Caco-2 (cell line): Measurements from ENCODE around the gene DNAJC4. TPM values are rescaled to one million over a fixed set of nuclear protein-coding genes. Genes with fewer than 3 reads are reported as not detected.

Source experiments
- BruUV-seq: library from RNA; stranded (reverse); fragments of 400-500 nt; replicated peaks from 2 replicates; lab custom pipeline; 2021; lab: Mats Ljungman, UMichigan
- CTCF ChIA-PET: fragments of 300-600 bp; sonication (Branson Sonifier 250); formaldehyde crosslinking; loops from one replicate; lab custom pipeline; 2022; ENCODE audit warnings: antibody characterized with exemption; lab: Charles Lee
- POLR2A ChIA-PET: fragments of 300-600 bp; sonication (Branson Sonifier 250); formaldehyde crosslinking; loops from one replicate; lab custom pipeline; 2022; ENCODE audit warnings: antibody characterized with exemption; lab: Charles Lee
- DNase-seq, 2 experiments: peaks; one replicate each; pipeline versions ENCODE4 v3.0.0 to v3.0.0-alpha.2; 2020 to 2022
- H3K27me3 ChIP-seq: replicated peaks from 2 replicates; pipeline ENCODE4 v1.6.0; 2011; ENCODE audit warnings: low read length; ENCODE audit not compliant: control insufficient read depth, insufficient read depth
- H3K36me3 ChIP-seq: 2 replicates; pipeline ENCODE4 v1.5.1; 2011; ENCODE audit warnings: low read length; ENCODE audit not compliant: control insufficient read depth, insufficient read depth
- H3K4me1 ChIP-seq: fragments of 250-450 bp; sonication (Bioruptor Pico); 2 replicates; pipeline ENCODE4 v1.5.1; 2020; ENCODE audit warnings: mild to moderate bottlenecking
- H3K4me3 ChIP-seq: 2 replicates; pipeline ENCODE4 v1.5.1; 2011; ENCODE audit warnings: low read depth, mild to moderate bottlenecking, control low read depth, low read length
- H3K9me3 ChIP-seq: fragments of 250-450 bp; sonication (Bioruptor Pico); 2 replicates; pipeline ENCODE4 v1.5.1; 2020; ENCODE audit warnings: mild to moderate bottlenecking, moderate library complexity
- H3K27ac Mint-ChIP-seq: one replicate; pipeline ENCODE4 v1.8.0; 2022; ENCODE audit warnings: mixed read lengths; ENCODE audit not compliant: unreplicated experiment
- H3K27me3 Mint-ChIP-seq: one replicate; pipeline ENCODE4 v1.8.0; 2022; ENCODE audit warnings: mixed read lengths; ENCODE audit not compliant: insufficient read depth, unreplicated experiment
- H3K36me3 Mint-ChIP-seq: one replicate; pipeline ENCODE4 v1.8.0; 2022; ENCODE audit warnings: mild to moderate bottlenecking, mixed read lengths; ENCODE audit not compliant: insufficient read depth, unreplicated experiment
- H3K4me1 Mint-ChIP-seq: one replicate; pipeline ENCODE4 v1.8.0; 2022; ENCODE audit warnings: low read depth, mixed read lengths; ENCODE audit not compliant: unreplicated experiment
- H3K4me3 Mint-ChIP-seq: one replicate; pipeline ENCODE4 v1.8.0; 2022; ENCODE audit warnings: mild to moderate bottlenecking, moderate library complexity, mixed read lengths; ENCODE audit not compliant: unreplicated experiment
- H3K9me3 Mint-ChIP-seq: one replicate; pipeline ENCODE4 v1.8.0; 2022; ENCODE audit warnings: mixed read lengths; ENCODE audit not compliant: unreplicated experiment
- intact Hi-C: fragments of 100-400 bp; cut with micrococcal nuclease; formaldehyde crosslinking; loops from one replicate; pipeline ENCODE4 v1.10.0; 2022; ENCODE audit not compliant: unreplicated experiment
- total RNA-seq: library from RNA; stranded (reverse); gene quantifications from 2 replicates; pipeline ENCODE4 v1.2.3, GENCODE V29; 2022
- TF ChIP-seq, protein P1 (sequence below), 2 experiments: fragments of 200-600 bp in 1 of 2; IDR thresholded peaks; 1 replicate in 1 of 2; 2 replicates in 1 of 2; pipeline versions ENCODE4 v1.5.1 to v1.8.0; 2011 to 2022; ENCODE audit warnings: antibody characterized with exemption in 1 of 2, control low read depth in 1 of 2, inconsistent platforms in 1 of 2, low read depth in 1 of 2, low read length in 1 of 2, mild to moderate bottlenecking in 1 of 2, moderate library complexity in 1 of 2; ENCODE audit not compliant: insufficient read depth in 1 of 2, severe bottlenecking in 1 of 2, unreplicated experiment in 1 of 2

The DNAJC4 gene
- total RNA-seq, 1 experiment from 2014 or later, result 22.9 TPM

DNA sequence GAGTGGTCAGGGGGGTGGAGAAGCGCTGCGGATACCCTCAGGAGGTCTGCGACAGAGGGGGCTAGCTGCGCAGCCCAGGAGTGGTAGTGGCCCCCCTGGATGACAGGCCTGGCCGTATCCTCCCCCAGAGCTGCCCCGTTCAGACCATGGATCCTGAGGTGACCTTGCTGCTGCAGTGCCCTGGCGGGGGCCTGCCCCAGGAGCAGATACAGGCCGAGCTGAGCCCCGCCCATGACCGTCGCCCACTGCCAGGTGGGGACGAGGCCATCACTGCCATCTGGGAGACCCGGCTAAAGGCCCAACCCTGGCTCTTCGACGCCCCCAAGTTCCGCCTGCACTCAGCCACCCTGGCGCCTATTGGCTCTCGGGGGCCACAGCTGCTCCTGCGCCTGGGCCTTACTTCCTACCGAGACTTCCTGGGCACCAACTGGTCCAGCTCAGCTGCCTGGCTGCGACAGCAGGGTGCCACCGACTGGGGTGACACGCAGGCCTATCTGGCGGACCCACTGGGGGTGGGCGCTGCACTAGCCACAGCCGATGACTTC is 3.8 kb upstream of the DNAJC4 start:
- intact Hi-C loops, result no loop called here
- DNase-seq, result peak; percentile 42 to 48
- H3K4me1 ChIP-seq, result peaks cover 29% of the 10 kb centered on the region
- TF ChIP-seq, protein P1, sequence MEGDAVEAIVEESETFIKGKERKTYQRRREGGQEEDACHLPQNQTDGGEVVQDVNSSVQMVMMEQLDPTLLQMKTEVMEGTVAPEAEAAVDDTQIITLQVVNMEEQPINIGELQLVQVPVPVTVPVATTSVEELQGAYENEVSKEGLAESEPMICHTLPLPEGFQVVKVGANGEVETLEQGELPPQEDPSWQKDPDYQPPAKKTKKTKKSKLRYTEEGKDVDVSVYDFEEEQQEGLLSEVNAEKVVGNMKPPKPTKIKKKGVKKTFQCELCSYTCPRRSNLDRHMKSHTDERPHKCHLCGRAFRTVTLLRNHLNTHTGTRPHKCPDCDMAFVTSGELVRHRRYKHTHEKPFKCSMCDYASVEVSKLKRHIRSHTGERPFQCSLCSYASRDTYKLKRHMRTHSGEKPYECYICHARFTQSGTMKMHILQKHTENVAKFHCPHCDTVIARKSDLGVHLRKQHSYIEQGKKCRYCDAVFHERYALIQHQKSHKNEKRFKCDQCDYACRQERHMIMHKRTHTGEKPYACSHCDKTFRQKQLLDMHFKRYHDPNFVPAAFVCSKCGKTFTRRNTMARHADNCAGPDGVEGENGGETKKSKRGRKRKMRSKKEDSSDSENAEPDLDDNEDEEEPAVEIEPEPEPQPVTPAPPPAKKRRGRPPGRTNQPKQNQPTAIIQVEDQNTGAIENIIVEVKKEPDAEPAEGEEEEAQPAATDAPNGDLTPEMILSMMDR (IDR thresholded peaks at IDR 0.05; ENCODE audit: insufficient read depth in 1 of 2, low read depth in 1 of 2, low read length in 1 of 2, severe bottlenecking in 1 of 2, unreplicated experiment in 1 of 2), result no peak
- ChIA-PET POLR2A (interaction anchor here (1.0 to 1.3 kb wide), 3 partner anchors 15 to 78 kb away, joined by 4 to 11 read pairs (median 7); partner anchors contain the start of genes FKBP2 and STIP1), CTCF (interaction anchor here (0.6 to 1.5 kb wide), 5 partner anchors 22 to 365 kb away, joined by 3 to 7 read pairs (median 5); partner anchors contain the start of gene ESRRA)
- H3K9me3 Mint-ChIP-seq, result no peaks in the 10 kb centered on the region
- H3K36me3 Mint-ChIP-seq, result peaks cover 23% of the 10 kb centered on the region
- peak overlapping the region; percentile 39 for H3K27ac Mint-ChIP-seq
- no peaks in the 10 kb centered on the region for H3K4me1 Mint-ChIP-seq
- peak overlapping the region; percentile 99 for H3K4me3 ChIP-seq
- no peaks in the 10 kb centered on the region for H3K27me3 Mint-ChIP-seq
- H3K27me3 ChIP-seq, result no peaks in the 10 kb centered on the region
- peak overlapping the region; percentile 81 for H3K4me3 Mint-ChIP-seq
- H3K9me3 ChIP-seq, result no peaks in the 10 kb centered on the region
- TSS peak; percentile 50 for BruUV-seq
- no peaks in the 10 kb centered on the region for H3K36me3 ChIP-seq

DNA sequence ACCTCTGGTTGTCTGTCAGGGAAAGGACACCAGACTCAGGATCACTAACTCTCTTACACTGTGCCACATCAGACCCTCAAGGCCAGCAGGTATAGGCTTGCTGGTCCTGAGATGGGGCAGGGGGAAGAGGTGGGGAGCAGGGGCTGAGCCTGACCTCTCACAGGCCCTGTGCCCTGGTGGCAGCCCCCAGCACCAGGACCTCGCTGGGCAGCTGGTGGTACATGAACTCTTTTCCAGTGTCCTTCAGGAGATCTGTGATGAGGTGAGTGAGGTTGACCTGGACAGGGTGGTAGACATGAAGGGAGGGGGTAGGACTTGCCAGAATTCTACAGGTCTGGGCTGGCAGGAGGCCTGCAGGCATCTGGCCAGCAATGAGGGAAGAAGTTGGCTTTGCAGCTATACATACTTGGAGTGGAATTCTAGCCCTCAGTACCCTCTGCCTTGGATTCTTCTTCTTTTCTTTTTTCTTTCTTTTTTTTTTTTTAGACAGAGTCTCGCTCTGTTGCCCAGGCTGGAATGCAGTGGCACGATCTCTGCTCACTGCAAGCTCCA is 2.9 kb upstream of the DNAJC4 start:
- ChIA-PET POLR2A (interaction anchor here (0.5 to 0.6 kb wide), 2 partner anchors 20 to 183 kb away, joined by 6 read pairs; no protein-coding TSS in a partner anchor), CTCF (interaction anchor here (1.3 kb wide), 1 partner anchor 77 kb away, joined by 7 read pairs; the partner anchor contains the start of gene ESRRA)
- no peak for DNase-seq
- Mint-ChIP-seq H3K4me3 (peak overlapping the region; percentile 81), H3K9me3 (no peaks in the 10 kb centered on the region), H3K4me1 (no peaks in the 10 kb centered on the region), H3K36me3 (peaks cover 23% of the 10 kb centered on the region), H3K27me3 (no peaks in the 10 kb centered on the region), H3K27ac (no peak overlapping the region)
- no peak overlapping the region for H3K4me3 ChIP-seq
- H3K9me3 ChIP-seq, result no peaks in the 10 kb centered on the region
- intact Hi-C loops, result no loop called here
- no TSS peak for BruUV-seq
- H3K27me3 ChIP-seq, result no peaks in the 10 kb centered on the region
- H3K36me3 ChIP-seq, result peaks cover 2% of the 10 kb centered on the region; the same call in 1 of the 2 replicates
- peaks cover 29% of the 10 kb centered on the region for H3K4me1 ChIP-seq
- TF ChIP-seq, protein P1 (IDR thresholded peaks at IDR 0.05; ENCODE audit: insufficient read depth in 1 of 2, low read depth in 1 of 2, low read length in 1 of 2, severe bottlenecking in 1 of 2, unreplicated experiment in 1 of 2), result no peak

DNA sequence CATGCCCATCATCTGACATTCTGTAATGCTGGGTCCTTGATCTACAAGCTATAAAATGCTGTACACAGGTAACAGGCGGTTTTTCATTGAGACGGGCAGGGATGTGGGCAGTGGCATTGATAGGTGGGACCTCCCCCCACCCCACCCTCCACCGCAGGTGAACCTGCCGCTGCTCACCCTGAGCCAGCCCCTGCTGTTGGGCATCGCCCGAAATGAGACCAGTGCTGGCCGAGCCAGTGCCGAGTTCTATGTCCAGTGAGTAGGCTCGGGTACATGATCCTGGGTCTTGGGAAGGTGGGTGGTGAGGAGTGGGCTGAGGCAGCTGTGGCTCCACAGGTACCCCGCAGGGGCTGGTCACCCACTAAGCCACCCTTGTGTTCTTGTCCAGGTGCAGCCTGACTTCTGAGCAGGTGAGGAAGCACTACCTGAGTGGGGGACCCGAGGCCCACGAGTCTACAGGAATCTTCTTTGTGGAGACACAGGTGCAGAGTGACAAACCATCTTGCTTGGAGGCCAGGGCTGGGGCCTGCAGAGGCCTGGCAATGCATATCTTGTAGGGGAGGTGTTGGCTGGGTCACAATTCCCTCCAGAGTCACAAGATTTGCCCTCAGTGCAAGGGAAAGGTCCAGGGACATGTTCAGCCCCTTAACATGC is 1.1 kb upstream of the DNAJC4 start:
- no peak for DNase-seq
- ChIA-PET POLR2A (interaction anchor here (1.0 kb wide), 1 partner anchor 16 kb away, joined by 4 read pairs; no protein-coding TSS in a partner anchor), CTCF (interaction anchor here (0.5 kb wide), 1 partner anchor 16 kb away, joined by 7 read pairs; no protein-coding TSS in a partner anchor)
- Histone ChIP-seq H3K4me3 (peak overlapping the region; percentile 81), H3K9me3 (no peaks in the 10 kb centered on the region), H3K4me1 (peaks cover 36% of the 10 kb centered on the region), H3K36me3 (peaks cover 2% of the 10 kb centered on the region; the same call in 1 of the 2 replicates), H3K27me3 (no peaks in the 10 kb centered on the region)
- intact Hi-C loops, result no loop called here
- Mint-ChIP-seq H3K4me1 (no peaks in the 10 kb centered on the region), H3K9me3 (no peaks in the 10 kb centered on the region), H3K36me3 (peaks cover 24% of the 10 kb centered on the region), H3K4me3 (peak overlapping the region; percentile 83), H3K27me3 (no peaks in the 10 kb centered on the region), H3K27ac (no peak overlapping the region)
- BruUV-seq, result no TSS peak
- TF ChIP-seq, protein P1 (IDR thresholded peaks at IDR 0.05; ENCODE audit: insufficient read depth in 1 of 2, low read depth in 1 of 2, low read length in 1 of 2, severe bottlenecking in 1 of 2, unreplicated experiment in 1 of 2), result no peak
